Measurements from ENCODE around the gene PPIF. TPM values are rescaled to one million over a fixed set of nuclear protein-coding genes. Genes with fewer than 3 reads are reported as not detected.

The PPIF gene
- total and polyA plus RNA-seq, 4 donors: 21.7 to 96.8 (median 39.9) TPM

- H3K27ac ChIP-seq (ENCODE audit: low read depth in 1 of 2, low read length in 1 of 2): no peak overlapping the region
- no peaks in the 10 kb centered on the region for H3K36me3 ChIP-seq (ENCODE audit: control insufficient read depth in 4 of 4, insufficient read depth in 4 of 4, low read length in 4 of 4)
- H3K4me3 ChIP-seq: no peak overlapping the region
- 93 to 100% methylated on average over 3 of the region's 3 CpGs for WGBS, 2 donors
- peaks cover 0 to 2% (median 0%) of the 10 kb centered on the region in 4 donors for H3K9me3 ChIP-seq (ENCODE audit: control insufficient read depth in 4 of 4, insufficient read depth in 3 of 4, low read length in 3 of 4)
- DNase-seq (no peak), ATAC-seq (ENCODE audit: insufficient read depth, low FRiP score) (no peak)
- no peaks in the 10 kb centered on the region for H3K27me3 ChIP-seq (ENCODE audit: control insufficient read depth in 3 of 3, insufficient read depth in 3 of 3, low read length in 2 of 3)
- H3K9ac ChIP-seq (ENCODE audit: insufficient read depth in 1 of 2, low read length in 2 of 2): no peak overlapping the region
- peaks cover 0 to under 1% (median 0%) of the 10 kb centered on the region in 5 donors for H3K4me1 ChIP-seq (ENCODE audit: control insufficient read depth in 5 of 5, insufficient read depth in 5 of 5, low read length in 5 of 5)
- no peak for TF ChIP-seq CTCF (IDR thresholded peaks at IDR 0.05; ENCODE audit: control extremely low read depth, extremely low read depth)
Measured at GRCh38 chr10:79326361-79327089, 20.7 kb upstream of the PPIF start.

- DNase-seq (no peak), ATAC-seq (ENCODE audit: insufficient read depth, low FRiP score) (no peak)
- Histone ChIP-seq H3K27ac (ENCODE audit: low read depth in 1 of 2, low read length in 1 of 2) (no peak overlapping the region), H3K27me3 (ENCODE audit: control insufficient read depth in 3 of 3, insufficient read depth in 3 of 3, low read length in 2 of 3) (no peaks in the 10 kb centered on the region), H3K36me3 (ENCODE audit: control insufficient read depth in 4 of 4, insufficient read depth in 4 of 4, low read length in 4 of 4) (no peaks in the 10 kb centered on the region), H3K9ac (ENCODE audit: insufficient read depth in 1 of 2, low read length in 2 of 2) (no peak overlapping the region), H3K4me3 (no peak overlapping the region), H3K9me3 (ENCODE audit: control insufficient read depth in 4 of 4, insufficient read depth in 3 of 4, low read length in 3 of 4) (peaks cover 0 to 2% (median 0%) of the 10 kb centered on the region in 4 donors), H3K4me1 (ENCODE audit: control insufficient read depth in 5 of 5, insufficient read depth in 5 of 5, low read length in 5 of 5) (no peaks in the 10 kb centered on the region)
- no peak for TF ChIP-seq CTCF (IDR thresholded peaks at IDR 0.05; ENCODE audit: control extremely low read depth, extremely low read depth)
- WGBS, 2 donors: 94 to 96% methylated on average over 8 of the region's 8 CpGs
Measured at GRCh38 chr10:79327090-79327457, 20.2 kb upstream of the PPIF start.

GRCh38 chr10:79328147-79328701 lies 19.0 kb upstream of the PPIF start:
- Histone ChIP-seq H3K4me1 (ENCODE audit: control insufficient read depth in 5 of 5, insufficient read depth in 5 of 5, low read length in 5 of 5) (no peaks in the 10 kb centered on the region), H3K27ac (ENCODE audit: low read depth in 1 of 2, low read length in 1 of 2) (no peak overlapping the region), H3K36me3 (ENCODE audit: control insufficient read depth in 4 of 4, insufficient read depth in 4 of 4, low read length in 4 of 4) (no peaks in the 10 kb centered on the region), H3K9me3 (ENCODE audit: control insufficient read depth in 4 of 4, insufficient read depth in 3 of 4, low read length in 3 of 4) (peaks cover 0 to 2% (median 0%) of the 10 kb centered on the region in 4 donors), H3K9ac (ENCODE audit: insufficient read depth in 1 of 2, low read length in 2 of 2) (no peak overlapping the region), H3K4me3 (no peak overlapping the region), H3K27me3 (ENCODE audit: control insufficient read depth in 3 of 3, insufficient read depth in 3 of 3, low read length in 2 of 3) (no peaks in the 10 kb centered on the region)
- ATAC-seq (ENCODE audit: insufficient read depth, low FRiP score) (no peak), DNase-seq (no peak)
- TF ChIP-seq CTCF (IDR thresholded peaks at IDR 0.05; ENCODE audit: control extremely low read depth, extremely low read depth): no peak
- WGBS, 2 donors: 93 to 95% methylated on average over 6 of the region's 6 CpGs

All from lung (tissue), 12 donors.